Tibial nerve (tissue), 4 donors: ENCODE measurements around the gene DNAJC16. TPM values are rescaled to one million over a fixed set of nuclear protein-coding genes. Genes with fewer than 3 reads are reported as not detected.

Source experiments
- DNase-seq, 2 donors: peaks; one replicate each; pipeline ENCODE4 v3.0.0-alpha.2; 2019; ENCODE audit warnings: low spot score in 2 of 2
- H3K27ac ChIP-seq, 4 donors: fragments of 200-600 bp; sonication (generic) in 3 of 4; one replicate each; pipeline ENCODE4 v1.5.1; 2017 to 2019; ENCODE audit warnings: mild to moderate bottlenecking in 1 of 4
- H3K27me3 ChIP-seq, 2 donors: fragments of 200-600 bp; sonication (generic) in 1 of 2; one replicate each; pipeline versions ENCODE4 v1.5.1 to v1.6.0; 2017 to 2019
- H3K36me3 ChIP-seq, 3 donors: fragments of 200-600 bp; sonication (generic); one replicate each; pipeline ENCODE4 v1.5.1; 2018 to 2019
- H3K4me1 ChIP-seq, 4 donors: fragments of 200-600 bp; sonication (generic) in 3 of 4; one replicate each; pipeline ENCODE4 v1.5.1; 2017 to 2019
- H3K4me3 ChIP-seq, 4 donors: fragments of 200-600 bp; sonication (generic) in 3 of 4; one replicate each; pipeline ENCODE4 v1.5.1; 2017 to 2019; ENCODE audit warnings: mild to moderate bottlenecking in 1 of 4, moderate library complexity in 1 of 4
- H3K9me3 ChIP-seq, 4 donors: fragments of 200-600 bp; sonication (generic) in 3 of 4; one replicate each; pipeline ENCODE4 v1.5.1; 2017 to 2019
- CTCF ChIP-seq, 5 experiments: fragments of 200-600 bp in 3 of 5; fragments of 450-650 bp in 2 of 5; sonication (generic) in 3 of 5; IDR thresholded peaks; one replicate each; pipeline ENCODE4 v1.5.1; 2016 to 2019; ENCODE audit warnings: antibody characterized with exemption in 5 of 5, mild to moderate bottlenecking in 3 of 5, moderate library complexity in 2 of 5
- EP300 ChIP-seq, 2 donors: sonication (generic); formaldehyde crosslinking; IDR thresholded peaks; one replicate each; pipeline ENCODE4 v1.6.1; 2017; ENCODE audit warnings: antibody characterized with exemption in 2 of 2, mild to moderate bottlenecking in 1 of 2
- POLR2A ChIP-seq, 2 donors: fragments of 450-650 bp; IDR thresholded peaks; one replicate each; pipeline ENCODE4 v1.6.1; 2017; ENCODE audit warnings: antibody characterized with exemption in 2 of 2, mild to moderate bottlenecking in 2 of 2, moderate library complexity in 2 of 2
- WGBS, 2 donors: methylation state at CpG; one replicate each; pipeline ENCODE4 v1.1.5; 2018; 5-methylcytosine and 5-hydroxymethylcytosine counted together
- total RNA-seq, 4 donors: library from RNA; depleted of rRNA; stranded (reverse); fragments of >200 nt; gene quantifications; one replicate each; pipeline ENCODE4 v1.1.0, GENCODE V29; 2016

The DNAJC16 gene
- total RNA-seq, 4 donors from 2014 or later = 11.4 to 35.0 (median 26.3) TPM

- Histone ChIP-seq H3K4me1 (peaks cover 0 to 50% (median 31%) of the 10 kb centered on the region in 4 donors), H3K4me3 (peak within 1 kb of the TSS; percentile 85 to 98 (median 89)), H3K27ac (peak within 1 kb of the TSS; percentile 92 to 99 (median 97)), H3K36me3 (no peaks in the 10 kb centered on the region), H3K9me3 (no peaks in the 10 kb centered on the region), H3K27me3 (no peaks in the 10 kb centered on the region)
- peak; percentile 95 to 97 for DNase-seq
- WGBS, 2 donors = 0% methylated on average over 23 to 71 of the region's 86 CpGs
- peak; percentile 95 for TF ChIP-seq POLR2A (IDR thresholded peaks at IDR 0.05)
- TF ChIP-seq CTCF (IDR thresholded peaks at IDR 0.05) = peak in 1 of 5 experiments; percentile 56
- peak in 1 of 2 donors; percentile 89 for TF ChIP-seq EP300 (IDR thresholded peaks at IDR 0.05)
Measured at GRCh38 chr1:15617173-15618076, 90.8 kb downstream of the DNAJC16 start, which contains the start of gene DDI2. DDI2 (plus strand) TSS chr1:15617458; CDS start chr1:15617671, 213 bp downstream.

GRCh38 chr1:15618077-15618654, 91.5 kb downstream of the DNAJC16 start:
- DNase-seq = no peak
- no peaks in the 10 kb centered on the region for H3K27me3 ChIP-seq
- H3K27ac ChIP-seq = peak overlapping the region; percentile 92 to 99 (median 97)
- WGBS, 2 donors = 0% methylated on average over 8 of the region's 8 CpGs
- H3K9me3 ChIP-seq = no peaks in the 10 kb centered on the region
- H3K4me1 ChIP-seq = peaks cover 0 to 58% (median 38%) of the 10 kb centered on the region in 4 donors
- peak overlapping the region; percentile 85 to 98 (median 89) for H3K4me3 ChIP-seq
- H3K36me3 ChIP-seq = no peaks in the 10 kb centered on the region
- TF ChIP-seq EP300 (IDR thresholded peaks at IDR 0.05) = no peak
- TF ChIP-seq CTCF (IDR thresholded peaks at IDR 0.05) = no peak
- TF ChIP-seq POLR2A (IDR thresholded peaks at IDR 0.05) = no peak

GRCh38 chr1:15618655-15619525, 92.2 kb downstream of the DNAJC16 start:
- WGBS, 2 donors = 73 to 75% methylated on average over 26 of the region's 26 CpGs

GRCh38 chr1:15620155-15620545, 93.5 kb downstream of the DNAJC16 start:
- H3K4me3 ChIP-seq = no peak overlapping the region
- no peaks in the 10 kb centered on the region for H3K9me3 ChIP-seq
- no peak for DNase-seq
- WGBS, 2 donors = 43% methylated on average over 1 of the region's 1 CpG
- H3K27ac ChIP-seq = peak overlapping the region; percentile 92 to 99 (median 97)
- H3K27me3 ChIP-seq = no peaks in the 10 kb centered on the region
- TF ChIP-seq CTCF (IDR thresholded peaks at IDR 0.05) (no peak), POLR2A (IDR thresholded peaks at IDR 0.05) (no peak), EP300 (IDR thresholded peaks at IDR 0.05) (no peak)
- H3K4me1 ChIP-seq = peaks cover 0 to 76% (median 41%) of the 10 kb centered on the region in 4 donors
- H3K36me3 ChIP-seq = no peaks in the 10 kb centered on the region

More at GRCh38 chr1:15618655-15619525, 92.2 kb downstream of the DNAJC16 start:
- Histone ChIP-seq H3K4me3 (peak overlapping the region; percentile 85 to 98 (median 89)), H3K27ac (peak overlapping the region; percentile 92 to 99 (median 97)), H3K4me1 (peaks cover 0 to 63% (median 39%) of the 10 kb centered on the region in 4 donors), H3K36me3 (no peaks in the 10 kb centered on the region), H3K27me3 (no peaks in the 10 kb centered on the region), H3K9me3 (no peaks in the 10 kb centered on the region)
- TF ChIP-seq EP300 (IDR thresholded peaks at IDR 0.05) (peak in 1 of 2 donors; percentile 74), POLR2A (IDR thresholded peaks at IDR 0.05) (no peak), CTCF (IDR thresholded peaks at IDR 0.05) (no peak)
- DNase-seq = peak in 1 of 2 donors; percentile 34
